ENCODE results near the gene MAMSTR. TPM values are rescaled to one million over a fixed set of nuclear protein-coding genes. Genes with fewer than 3 reads are reported as not detected.

Gene MAMSTR
- total and polyA plus RNA-seq, 9 of the 15 experiments (the other 6 are each of a cell fraction or from before 2014, with no cell fraction given), result 0.08 to 1.00 (median 0.40) TPM; not detected in 1

DNA sequence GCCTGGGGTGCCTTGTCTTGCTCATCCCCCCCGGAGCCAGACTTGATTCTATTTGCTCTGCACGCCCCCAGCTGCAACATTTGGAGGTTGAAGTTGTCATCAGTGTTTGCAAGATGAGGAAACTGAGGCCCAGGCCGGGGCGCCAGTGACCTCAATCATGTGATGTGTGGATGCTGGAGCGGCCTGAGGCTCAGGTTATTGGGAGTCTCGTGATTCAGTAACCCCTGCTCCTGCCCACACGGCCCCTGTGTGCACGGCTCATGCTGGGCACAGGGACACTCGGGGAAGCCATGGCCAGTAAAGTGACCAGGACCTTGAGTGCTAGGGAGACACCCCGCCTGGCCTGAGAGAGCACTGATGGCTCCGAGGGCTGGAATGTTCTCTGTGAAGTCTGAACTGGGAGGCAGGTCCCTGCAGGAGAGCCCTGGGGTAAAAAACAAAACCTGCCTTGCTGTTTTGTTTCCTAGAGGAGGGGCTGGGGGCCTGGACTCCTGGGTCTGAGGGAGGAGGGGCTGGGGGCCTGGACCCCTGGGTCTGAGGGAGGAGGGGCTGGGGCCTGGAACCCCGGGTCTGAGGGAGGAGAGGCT, 37.7 kb upstream of the MAMSTR start (continued):
- TF ChIP-seq, protein P1, sequence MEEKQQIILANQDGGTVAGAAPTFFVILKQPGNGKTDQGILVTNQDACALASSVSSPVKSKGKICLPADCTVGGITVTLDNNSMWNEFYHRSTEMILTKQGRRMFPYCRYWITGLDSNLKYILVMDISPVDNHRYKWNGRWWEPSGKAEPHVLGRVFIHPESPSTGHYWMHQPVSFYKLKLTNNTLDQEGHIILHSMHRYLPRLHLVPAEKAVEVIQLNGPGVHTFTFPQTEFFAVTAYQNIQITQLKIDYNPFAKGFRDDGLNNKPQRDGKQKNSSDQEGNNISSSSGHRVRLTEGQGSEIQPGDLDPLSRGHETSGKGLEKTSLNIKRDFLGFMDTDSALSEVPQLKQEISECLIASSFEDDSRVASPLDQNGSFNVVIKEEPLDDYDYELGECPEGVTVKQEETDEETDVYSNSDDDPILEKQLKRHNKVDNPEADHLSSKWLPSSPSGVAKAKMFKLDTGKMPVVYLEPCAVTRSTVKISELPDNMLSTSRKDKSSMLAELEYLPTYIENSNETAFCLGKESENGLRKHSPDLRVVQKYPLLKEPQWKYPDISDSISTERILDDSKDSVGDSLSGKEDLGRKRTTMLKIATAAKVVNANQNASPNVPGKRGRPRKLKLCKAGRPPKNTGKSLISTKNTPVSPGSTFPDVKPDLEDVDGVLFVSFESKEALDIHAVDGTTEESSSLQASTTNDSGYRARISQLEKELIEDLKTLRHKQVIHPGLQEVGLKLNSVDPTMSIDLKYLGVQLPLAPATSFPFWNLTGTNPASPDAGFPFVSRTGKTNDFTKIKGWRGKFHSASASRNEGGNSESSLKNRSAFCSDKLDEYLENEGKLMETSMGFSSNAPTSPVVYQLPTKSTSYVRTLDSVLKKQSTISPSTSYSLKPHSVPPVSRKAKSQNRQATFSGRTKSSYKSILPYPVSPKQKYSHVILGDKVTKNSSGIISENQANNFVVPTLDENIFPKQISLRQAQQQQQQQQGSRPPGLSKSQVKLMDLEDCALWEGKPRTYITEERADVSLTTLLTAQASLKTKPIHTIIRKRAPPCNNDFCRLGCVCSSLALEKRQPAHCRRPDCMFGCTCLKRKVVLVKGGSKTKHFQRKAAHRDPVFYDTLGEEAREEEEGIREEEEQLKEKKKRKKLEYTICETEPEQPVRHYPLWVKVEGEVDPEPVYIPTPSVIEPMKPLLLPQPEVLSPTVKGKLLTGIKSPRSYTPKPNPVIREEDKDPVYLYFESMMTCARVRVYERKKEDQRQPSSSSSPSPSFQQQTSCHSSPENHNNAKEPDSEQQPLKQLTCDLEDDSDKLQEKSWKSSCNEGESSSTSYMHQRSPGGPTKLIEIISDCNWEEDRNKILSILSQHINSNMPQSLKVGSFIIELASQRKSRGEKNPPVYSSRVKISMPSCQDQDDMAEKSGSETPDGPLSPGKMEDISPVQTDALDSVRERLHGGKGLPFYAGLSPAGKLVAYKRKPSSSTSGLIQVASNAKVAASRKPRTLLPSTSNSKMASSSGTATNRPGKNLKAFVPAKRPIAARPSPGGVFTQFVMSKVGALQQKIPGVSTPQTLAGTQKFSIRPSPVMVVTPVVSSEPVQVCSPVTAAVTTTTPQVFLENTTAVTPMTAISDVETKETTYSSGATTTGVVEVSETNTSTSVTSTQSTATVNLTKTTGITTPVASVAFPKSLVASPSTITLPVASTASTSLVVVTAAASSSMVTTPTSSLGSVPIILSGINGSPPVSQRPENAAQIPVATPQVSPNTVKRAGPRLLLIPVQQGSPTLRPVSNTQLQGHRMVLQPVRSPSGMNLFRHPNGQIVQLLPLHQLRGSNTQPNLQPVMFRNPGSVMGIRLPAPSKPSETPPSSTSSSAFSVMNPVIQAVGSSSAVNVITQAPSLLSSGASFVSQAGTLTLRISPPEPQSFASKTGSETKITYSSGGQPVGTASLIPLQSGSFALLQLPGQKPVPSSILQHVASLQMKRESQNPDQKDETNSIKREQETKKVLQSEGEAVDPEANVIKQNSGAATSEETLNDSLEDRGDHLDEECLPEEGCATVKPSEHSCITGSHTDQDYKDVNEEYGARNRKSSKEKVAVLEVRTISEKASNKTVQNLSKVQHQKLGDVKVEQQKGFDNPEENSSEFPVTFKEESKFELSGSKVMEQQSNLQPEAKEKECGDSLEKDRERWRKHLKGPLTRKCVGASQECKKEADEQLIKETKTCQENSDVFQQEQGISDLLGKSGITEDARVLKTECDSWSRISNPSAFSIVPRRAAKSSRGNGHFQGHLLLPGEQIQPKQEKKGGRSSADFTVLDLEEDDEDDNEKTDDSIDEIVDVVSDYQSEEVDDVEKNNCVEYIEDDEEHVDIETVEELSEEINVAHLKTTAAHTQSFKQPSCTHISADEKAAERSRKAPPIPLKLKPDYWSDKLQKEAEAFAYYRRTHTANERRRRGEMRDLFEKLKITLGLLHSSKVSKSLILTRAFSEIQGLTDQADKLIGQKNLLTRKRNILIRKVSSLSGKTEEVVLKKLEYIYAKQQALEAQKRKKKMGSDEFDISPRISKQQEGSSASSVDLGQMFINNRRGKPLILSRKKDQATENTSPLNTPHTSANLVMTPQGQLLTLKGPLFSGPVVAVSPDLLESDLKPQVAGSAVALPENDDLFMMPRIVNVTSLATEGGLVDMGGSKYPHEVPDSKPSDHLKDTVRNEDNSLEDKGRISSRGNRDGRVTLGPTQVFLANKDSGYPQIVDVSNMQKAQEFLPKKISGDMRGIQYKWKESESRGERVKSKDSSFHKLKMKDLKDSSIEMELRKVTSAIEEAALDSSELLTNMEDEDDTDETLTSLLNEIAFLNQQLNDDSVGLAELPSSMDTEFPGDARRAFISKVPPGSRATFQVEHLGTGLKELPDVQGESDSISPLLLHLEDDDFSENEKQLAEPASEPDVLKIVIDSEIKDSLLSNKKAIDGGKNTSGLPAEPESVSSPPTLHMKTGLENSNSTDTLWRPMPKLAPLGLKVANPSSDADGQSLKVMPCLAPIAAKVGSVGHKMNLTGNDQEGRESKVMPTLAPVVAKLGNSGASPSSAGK (IDR thresholded peaks at IDR 0.05), result no peak
- no peak for TF ChIP-seq POLR2H (tag; IDR thresholded peaks at IDR 0.05; ENCODE audit: low read depth)
- no peak for TF ChIP-seq RBM25 (IDR thresholded peaks at IDR 0.05; ENCODE audit: low read depth, low read length, severe bottlenecking)
- TF ChIP-seq, protein P2, sequence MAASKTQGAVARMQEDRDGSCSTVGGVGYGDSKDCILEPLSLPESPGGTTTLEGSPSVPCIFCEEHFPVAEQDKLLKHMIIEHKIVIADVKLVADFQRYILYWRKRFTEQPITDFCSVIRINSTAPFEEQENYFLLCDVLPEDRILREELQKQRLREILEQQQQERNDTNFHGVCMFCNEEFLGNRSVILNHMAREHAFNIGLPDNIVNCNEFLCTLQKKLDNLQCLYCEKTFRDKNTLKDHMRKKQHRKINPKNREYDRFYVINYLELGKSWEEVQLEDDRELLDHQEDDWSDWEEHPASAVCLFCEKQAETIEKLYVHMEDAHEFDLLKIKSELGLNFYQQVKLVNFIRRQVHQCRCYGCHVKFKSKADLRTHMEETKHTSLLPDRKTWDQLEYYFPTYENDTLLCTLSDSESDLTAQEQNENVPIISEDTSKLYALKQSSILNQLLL (CRISPR knock-in tag; IDR thresholded peaks at IDR 0.05; ENCODE audit: borderline replicate concordance), result no peak
- TF ChIP-seq EWSR1 (IDR thresholded peaks at IDR 0.05; ENCODE audit: borderline replicate concordance, low read depth, partially characterized antibody), result no peak
- TF ChIP-seq, protein P3, sequence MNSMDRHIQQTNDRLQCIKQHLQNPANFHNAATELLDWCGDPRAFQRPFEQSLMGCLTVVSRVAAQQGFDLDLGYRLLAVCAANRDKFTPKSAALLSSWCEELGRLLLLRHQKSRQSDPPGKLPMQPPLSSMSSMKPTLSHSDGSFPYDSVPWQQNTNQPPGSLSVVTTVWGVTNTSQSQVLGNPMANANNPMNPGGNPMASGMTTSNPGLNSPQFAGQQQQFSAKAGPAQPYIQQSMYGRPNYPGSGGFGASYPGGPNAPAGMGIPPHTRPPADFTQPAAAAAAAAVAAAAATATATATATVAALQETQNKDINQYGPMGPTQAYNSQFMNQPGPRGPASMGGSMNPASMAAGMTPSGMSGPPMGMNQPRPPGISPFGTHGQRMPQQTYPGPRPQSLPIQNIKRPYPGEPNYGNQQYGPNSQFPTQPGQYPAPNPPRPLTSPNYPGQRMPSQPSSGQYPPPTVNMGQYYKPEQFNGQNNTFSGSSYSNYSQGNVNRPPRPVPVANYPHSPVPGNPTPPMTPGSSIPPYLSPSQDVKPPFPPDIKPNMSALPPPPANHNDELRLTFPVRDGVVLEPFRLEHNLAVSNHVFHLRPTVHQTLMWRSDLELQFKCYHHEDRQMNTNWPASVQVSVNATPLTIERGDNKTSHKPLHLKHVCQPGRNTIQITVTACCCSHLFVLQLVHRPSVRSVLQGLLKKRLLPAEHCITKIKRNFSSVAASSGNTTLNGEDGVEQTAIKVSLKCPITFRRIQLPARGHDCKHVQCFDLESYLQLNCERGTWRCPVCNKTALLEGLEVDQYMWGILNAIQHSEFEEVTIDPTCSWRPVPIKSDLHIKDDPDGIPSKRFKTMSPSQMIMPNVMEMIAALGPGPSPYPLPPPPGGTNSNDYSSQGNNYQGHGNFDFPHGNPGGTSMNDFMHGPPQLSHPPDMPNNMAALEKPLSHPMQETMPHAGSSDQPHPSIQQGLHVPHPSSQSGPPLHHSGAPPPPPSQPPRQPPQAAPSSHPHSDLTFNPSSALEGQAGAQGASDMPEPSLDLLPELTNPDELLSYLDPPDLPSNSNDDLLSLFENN (IDR thresholded peaks at IDR 0.05; ENCODE audit: low read depth in 2 of 2, low read length in 2 of 2), result no peak
- TF ChIP-seq GATAD2A (IDR thresholded peaks at IDR 0.05), result no peak
- TF ChIP-seq BCOR (IDR thresholded peaks at IDR 0.05), result no peak

All from K562 (cell line).